NB4 (cell line): ENCODE results near the gene COG5.

ENCODE experiments used
- POLR2A ChIP-seq: IDR thresholded peaks from 2 replicates; pipeline ENCODE4 v1.6.1; 2011; ENCODE audit warnings: mild to moderate bottlenecking; ENCODE audit not compliant: insufficient read length; ENCODE audit errors: extremely low read depth
- TF ChIP-seq, protein P1 (sequence below): IDR thresholded peaks from one replicate; pipeline ENCODE4 v1.5.1; 2012; ENCODE audit warnings: low read depth, low read length
- TF ChIP-seq, protein P2 (sequence below): IDR thresholded peaks from 2 replicates; pipeline ENCODE4 v1.6.1; 2011; ENCODE audit warnings: low read depth, low read length

DNA sequence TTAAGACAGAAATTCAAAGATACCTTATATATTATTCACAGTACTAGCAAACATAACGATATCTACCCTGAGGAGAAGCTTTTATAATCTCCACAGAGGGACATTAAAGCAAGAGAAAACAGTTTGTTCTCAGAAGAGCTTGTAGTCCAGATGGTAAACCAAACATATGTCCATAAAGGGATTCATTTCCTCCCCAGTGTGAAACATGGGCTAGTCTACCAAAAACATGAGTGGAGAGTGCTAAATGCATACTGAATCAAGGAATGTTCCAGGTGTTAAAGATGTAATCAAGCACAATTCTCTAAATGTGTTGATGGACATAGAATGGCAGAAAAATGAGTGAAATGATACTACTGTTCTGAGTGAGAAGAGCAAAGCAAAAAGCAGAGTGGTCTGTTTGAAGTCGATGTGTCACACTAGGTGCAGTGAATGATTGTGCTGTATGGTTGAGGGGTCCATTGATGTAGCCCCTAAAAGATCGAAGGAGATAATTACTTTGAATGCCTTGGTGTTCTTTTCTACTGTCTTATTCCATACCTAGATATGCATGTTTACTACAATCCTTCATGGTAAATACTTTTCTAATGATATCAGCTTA, 41.6 kb upstream of the COG5 start:
- TF ChIP-seq, protein P1, sequence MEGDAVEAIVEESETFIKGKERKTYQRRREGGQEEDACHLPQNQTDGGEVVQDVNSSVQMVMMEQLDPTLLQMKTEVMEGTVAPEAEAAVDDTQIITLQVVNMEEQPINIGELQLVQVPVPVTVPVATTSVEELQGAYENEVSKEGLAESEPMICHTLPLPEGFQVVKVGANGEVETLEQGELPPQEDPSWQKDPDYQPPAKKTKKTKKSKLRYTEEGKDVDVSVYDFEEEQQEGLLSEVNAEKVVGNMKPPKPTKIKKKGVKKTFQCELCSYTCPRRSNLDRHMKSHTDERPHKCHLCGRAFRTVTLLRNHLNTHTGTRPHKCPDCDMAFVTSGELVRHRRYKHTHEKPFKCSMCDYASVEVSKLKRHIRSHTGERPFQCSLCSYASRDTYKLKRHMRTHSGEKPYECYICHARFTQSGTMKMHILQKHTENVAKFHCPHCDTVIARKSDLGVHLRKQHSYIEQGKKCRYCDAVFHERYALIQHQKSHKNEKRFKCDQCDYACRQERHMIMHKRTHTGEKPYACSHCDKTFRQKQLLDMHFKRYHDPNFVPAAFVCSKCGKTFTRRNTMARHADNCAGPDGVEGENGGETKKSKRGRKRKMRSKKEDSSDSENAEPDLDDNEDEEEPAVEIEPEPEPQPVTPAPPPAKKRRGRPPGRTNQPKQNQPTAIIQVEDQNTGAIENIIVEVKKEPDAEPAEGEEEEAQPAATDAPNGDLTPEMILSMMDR, result no peak
- TF ChIP-seq, protein P2, sequence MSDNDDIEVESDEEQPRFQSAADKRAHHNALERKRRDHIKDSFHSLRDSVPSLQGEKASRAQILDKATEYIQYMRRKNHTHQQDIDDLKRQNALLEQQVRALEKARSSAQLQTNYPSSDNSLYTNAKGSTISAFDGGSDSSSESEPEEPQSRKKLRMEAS, result no peak
- TF ChIP-seq POLR2A, result no peak
